K562 (cell line): ENCODE results near the gene SELENOM. TPM values are rescaled to one million over a fixed set of nuclear protein-coding genes. Genes with fewer than 3 reads are reported as not detected.

ENCODE experiments used
- ATAC-seq: fragments of 200-7000 bp; cut with Tn5 transposase; 3 replicates; pipeline ENCODE4 v1.9.1; 2020; ENCODE audit warnings: moderate library complexity
- BruUV-seq: library from RNA; stranded (reverse); fragments of 400-500 nt; replicated peaks from 2 replicates; lab custom pipeline; 2021; lab: Mats Ljungman, UMichigan
- CTCF ChIA-PET: fragments of 300-600 bp; formaldehyde crosslinking; extraction: SDS; loops from one replicate; lab custom pipeline; 2021; ENCODE audit warnings: low intra/inter-chr PET ratio; lab: Yijun Ruan, JAX
- POLR2A ChIA-PET: fragments of 300-600, 350-650 bp; sonication (Branson Sonifier 250); formaldehyde crosslinking; extraction: SDS; loops from one replicate; lab custom pipeline; 2021; ENCODE audit warnings: antibody characterized with exemption, inconsistent platforms; lab: Yijun Ruan, JAX
- DNase-seq, 4 experiments: peaks; one replicate each; pipeline versions ENCODE4 v3.0.0 to v3.0.0-alpha.2; 2011 to 2018; ENCODE audit warnings: low spot score in 3 of 4, mixed read lengths in 3 of 4; ENCODE audit errors: extremely low read depth in 1 of 4
- FAIRE-seq: peaks from 2 replicates; lab custom pipeline; 2011; peaks lifted over from hg19 to GRCh38; lab: Jason Lieb, UNC
- H2AFZ ChIP-seq: 2 replicates; pipeline ENCODE4 v1.6.0; 2011; ENCODE audit warnings: low read depth, low read length, control low read depth, inconsistent platforms
- H3K27ac ChIP-seq: fragments of 200-600 bp; 3 replicates; pipeline ENCODE4 v1.8.0; 2011; ENCODE audit warnings: low read depth, mild to moderate bottlenecking, control low read depth, inconsistent platforms, low read length, moderate library complexity, mixed read lengths; ENCODE audit errors: extremely low read depth
- H3K27me3 ChIP-seq, 2 experiments: fragments of 300-600 bp in 1 of 2; 2 replicates in 1 of 2; 3 replicates in 1 of 2; pipeline versions ENCODE4 v1.6.0 to v1.8.0; 2011; ENCODE audit warnings: inconsistent platforms in 2 of 2, low read length in 2 of 2, mild to moderate bottlenecking in 1 of 2, mixed read lengths in 1 of 2, moderate library complexity in 1 of 2; ENCODE audit not compliant: control insufficient read depth in 2 of 2, insufficient read depth in 2 of 2
- H3K36me3 ChIP-seq: fragments of 300-600 bp; 3 replicates; pipeline ENCODE4 v1.8.0; 2011; ENCODE audit warnings: mild to moderate bottlenecking, low read length, inconsistent platforms; ENCODE audit not compliant: control insufficient read depth, insufficient read depth
- H3K4me1 ChIP-seq, 2 experiments: fragments of 200-600 bp in 1 of 2; replicated peaks in 1 of 2; 2 replicates in 1 of 2; 3 replicates in 1 of 2; pipeline versions ENCODE4 v1.5.1 to v1.8.0; 2011; ENCODE audit warnings: inconsistent platforms in 2 of 2, low read length in 2 of 2, mild to moderate bottlenecking in 1 of 2, mixed read lengths in 1 of 2, moderate library complexity in 1 of 2; ENCODE audit not compliant: control insufficient read depth in 2 of 2, insufficient read depth in 2 of 2
- H3K4me2 ChIP-seq: 2 replicates; pipeline ENCODE4 v1.6.1; 2011; ENCODE audit warnings: low read length, control low read depth, inconsistent platforms, mixed read lengths; ENCODE audit not compliant: insufficient read depth
- H3K4me3 ChIP-seq: fragments of 200-600 bp; sonication (generic), shearing (Covaris generic); 2 replicates; pipeline ENCODE4 v1.5.1; 2016; ENCODE audit warnings: control low read depth, inconsistent platforms
- H3K79me2 ChIP-seq: fragments of 200-600 bp; 3 replicates; pipeline ENCODE4 v1.8.0; 2011; ENCODE audit warnings: low read length, inconsistent platforms; ENCODE audit not compliant: control insufficient read depth, insufficient read depth
- H3K9ac ChIP-seq, 2 experiments: 2 replicates each; pipeline versions ENCODE4 v1.6.0 to v1.6.1; 2011; ENCODE audit warnings: low read depth in 2 of 2, low read length in 2 of 2, control low read depth in 1 of 2, inconsistent platforms in 1 of 2, mild to moderate bottlenecking in 1 of 2, mixed read lengths in 1 of 2; ENCODE audit not compliant: insufficient read depth in 1 of 2
- H3K9me1 ChIP-seq: one replicate; pipeline ENCODE4 v1.6.0; 2011; ENCODE audit warnings: inconsistent platforms, mild to moderate bottlenecking, low read length, moderate library complexity; ENCODE audit not compliant: control insufficient read depth, insufficient read depth
- H3K9me3 ChIP-seq: replicated peaks from 2 replicates; pipeline ENCODE4 v1.5.1; 2011; ENCODE audit warnings: low read depth, low read length, inconsistent platforms; ENCODE audit not compliant: control insufficient read depth, insufficient read depth
- H4K20me1 ChIP-seq: replicated peaks from 2 replicates; pipeline ENCODE4 v1.6.1; 2011; ENCODE audit warnings: low read length, inconsistent platforms, mixed read lengths; ENCODE audit not compliant: control insufficient read depth, insufficient read depth
- CHCHD3 ChIP-seq: fragments of 250-450 bp; sonication (Bioruptor Pico); IDR thresholded peaks from 2 replicates; pipeline ENCODE4 v2.1.2; 2022; ENCODE audit warnings: mild to moderate bottlenecking
- FIP1L1 ChIP-seq: fragments of 200-400 bp; formaldehyde crosslinking; IDR thresholded peaks from 2 replicates; pipeline ENCODE4 v1.6.1; 2018; ENCODE audit warnings: mild to moderate bottlenecking, low read depth, low read length; ENCODE audit not compliant: poor library complexity, severe bottlenecking
- FOXA3 ChIP-seq, 2 experiments: fragments of 450-650 bp in 1 of 2; sonication (generic) in 1 of 2; formaldehyde crosslinking; IDR thresholded peaks in 1 of 2; conservative IDR thresholded peaks in 1 of 2; 2 replicates each; pipeline versions ENCODE4 v1.4.0 to v1.8.0; 2020 to 2022; ENCODE audit warnings: mild to moderate bottlenecking in 2 of 2, missing genetic modification reagents in 1 of 2
- NR2C2 ChIP-seq, 2 experiments: fragments of 200-800 bp in 1 of 2; sonication (Bioruptor generic) in 1 of 2; sonication (generic) in 1 of 2; formaldehyde crosslinking in 1 of 2; IDR thresholded peaks; 2 replicates each; pipeline versions ENCODE4 v1.6.1 to v1.8.0; 2016 to 2022; ENCODE audit warnings: mild to moderate bottlenecking in 1 of 2, missing compliant biosample characterization in 1 of 2, missing genetic modification characterization in 1 of 2, missing genetic modification reagents in 1 of 2
- OTX1 ChIP-seq: fragments of 450-650 bp; formaldehyde crosslinking; IDR thresholded peaks from 2 replicates; pipeline ENCODE4 v1.4.0; 2022; ENCODE audit warnings: mild to moderate bottlenecking
- RBM15 ChIP-seq: fragments of 200-400 bp; formaldehyde crosslinking; IDR thresholded peaks from 2 replicates; pipeline ENCODE4 v1.6.1; 2018; ENCODE audit warnings: mild to moderate bottlenecking, low read length, moderate library complexity; ENCODE audit not compliant: insufficient read depth
- TAL1 ChIP-seq: fragments of 450-650 bp; IDR thresholded peaks from 2 replicates; pipeline ENCODE4 v1.6.1; 2016; ENCODE audit warnings: mild to moderate bottlenecking
- TOE1 ChIP-seq, 2 experiments: fragments of 450-650 bp in 1 of 2; sonication (generic) in 1 of 2; formaldehyde crosslinking in 1 of 2; IDR thresholded peaks; 2 replicates each; pipeline versions ENCODE4 v1.7.1 to v1.8.0; 2016 to 2022; ENCODE audit warnings: borderline replicate concordance in 2 of 2, mild to moderate bottlenecking in 2 of 2, antibody characterized with exemption in 1 of 2, inconsistent platforms in 1 of 2, low read depth in 1 of 2, missing genetic modification reagents in 1 of 2, moderate library complexity in 1 of 2
- ZNF165 ChIP-seq: fragments of 250-450 bp; sonication (Bioruptor Pico); IDR thresholded peaks from 2 replicates; pipeline ENCODE4 v1.4.0; 2020; ENCODE audit warnings: borderline replicate concordance
- ZNF224 ChIP-seq: sonication (generic); formaldehyde crosslinking; IDR thresholded peaks from 2 replicates; pipeline ENCODE4 v1.8.0; 2022; ENCODE audit warnings: mild to moderate bottlenecking, missing genetic modification reagents
- ZNF239 ChIP-seq: fragments of 250-450 bp; sonication (Bioruptor Pico); IDR thresholded peaks from 2 replicates; pipeline ENCODE4 v1.4.0; 2020; ENCODE audit warnings: mild to moderate bottlenecking
- WGBS: fragments of 100-300 bp; shearing (Covaris generic); methylation state at CpG from one replicate; pipeline ENCODE4 v1.1.6; 2016; ENCODE audit warnings: low coverage, mixed read lengths; ENCODE audit not compliant: insufficient coverage; ENCODE audit errors: missing lambda C conversion rate; 5-methylcytosine and 5-hydroxymethylcytosine counted together
- in situ Hi-C: fragments of 300-500 bp; cut with MboI; formaldehyde crosslinking; loops from 4 replicates; pipeline ENCODE4 v1.15.0; 2018; ENCODE audit warnings: inconsistent platforms, mixed read lengths
- intact Hi-C: fragments of 100-400 bp; cut with micrococcal nuclease; formaldehyde crosslinking; loops from 2 replicates; pipeline ENCODE4 v1.14.2; 2022
- polyA plus RNA-seq, 8 experiments: library from polyadenylated mRNA; depleted of rRNA in 4 of 8; stranded (reverse) in 5 of 8; unstranded in 3 of 8; fragments of >200 nt; fragmentation: Nextera tagmentation in 2 of 8; fragmentation: Illumina TruSeq in 1 of 8; extraction: Ambion mirVana in 2 of 8; extraction: Trizol in 1 of 8; gene quantifications; 2 replicates each; pipeline versions ENCODE4 v1.2.1 to v1.2.3, GENCODE V29; 2011 to 2014; ENCODE audit warnings: inconsistent platforms in 1 of 8, missing spikeins in 1 of 8
- total RNA-seq, 7 experiments: library from RNA; depleted of rRNA in 6 of 7; stranded (reverse); fragments of >200 nt in 6 of 7; fragmentation: Illumina TruSeq in 2 of 7; extraction: Trizol in 2 of 7; gene quantifications; 2 replicates each; pipeline versions ENCODE4 v1.2.1 to v1.2.3, GENCODE V29; 2011 to 2021; ENCODE audit warnings: low replicate concordance in 1 of 7
- TF ChIP-seq, protein P1 (sequence below): fragments of 450-650 bp; conservative IDR thresholded peaks from 2 replicates; pipeline ENCODE4 v1.6.1; 2016; ENCODE audit warnings: missing genetic modification characterization, low read depth, mild to moderate bottlenecking, control low read depth, missing compliant biosample characterization
- TF ChIP-seq, protein P2 (sequence below): sonication (generic); formaldehyde crosslinking; IDR thresholded peaks from 2 replicates; pipeline ENCODE4 v1.8.1; 2023; ENCODE audit warnings: mild to moderate bottlenecking, missing genetic modification reagents
- TF ChIP-seq, protein P3 (sequence below): sonication (generic); formaldehyde crosslinking; IDR thresholded peaks from 2 replicates; pipeline ENCODE4 v1.9.0; 2022; ENCODE audit warnings: mild to moderate bottlenecking, missing genetic modification reagents

Gene SELENOM
- total and polyA plus RNA-seq, 9 of the 15 experiments (the other 6 are each of a cell fraction or from before 2014, with no cell fraction given): 1.2 to 10.6 (median 3.7) TPM

DNA sequence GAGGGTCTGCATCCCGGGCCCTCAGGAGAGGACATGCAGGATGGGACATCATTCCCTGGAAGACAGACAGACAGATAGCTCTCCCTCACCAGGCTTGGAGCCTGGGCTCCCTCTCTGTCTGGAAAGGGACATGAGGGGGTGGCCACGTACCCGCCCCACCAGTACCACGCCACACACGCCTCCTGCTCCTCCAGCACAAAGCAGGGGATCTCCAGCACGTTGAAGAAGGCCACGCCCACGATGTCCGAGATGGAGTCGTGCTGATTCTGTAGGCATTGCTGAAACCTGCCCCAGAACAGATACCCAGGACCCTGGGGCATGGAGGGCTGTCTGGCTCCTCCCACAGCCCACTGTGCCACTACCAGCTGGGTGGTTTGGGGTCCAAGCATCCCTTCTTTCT lies 30.8 kb upstream of the SELENOM start:
- POLR2A ChIA-PET: no interaction called here
- TF ChIP-seq RBM15 (no peak), FOXA3 (CRISPR knock-in tag; conservative IDR thresholded peaks at IDR 0.05 in 1 of 2, IDR thresholded peaks at IDR 0.05 in 1 of 2) (no peak), CHCHD3 (CRISPR knock-in tag) (no peak), FIP1L1 (no peak), ZNF165 (CRISPR knock-in tag) (no peak), OTX1 (CRISPR knock-in tag) (no peak), NR2C2 (CRISPR knock-in tag; IDR thresholded peaks at IDR 0.05) (no peak), NR2C2 (tag; IDR thresholded peaks at IDR 0.05) (no peak), TOE1 (IDR thresholded peaks at IDR 0.05; ENCODE audit: borderline replicate concordance) (no peak), TOE1 (CRISPR knock-in tag; IDR thresholded peaks at IDR 0.05; ENCODE audit: borderline replicate concordance, low read depth) (no peak), TAL1 (no peak), ZNF239 (CRISPR knock-in tag) (no peak), ZNF224 (CRISPR knock-in tag) (no peak)
- TF ChIP-seq, protein P1, sequence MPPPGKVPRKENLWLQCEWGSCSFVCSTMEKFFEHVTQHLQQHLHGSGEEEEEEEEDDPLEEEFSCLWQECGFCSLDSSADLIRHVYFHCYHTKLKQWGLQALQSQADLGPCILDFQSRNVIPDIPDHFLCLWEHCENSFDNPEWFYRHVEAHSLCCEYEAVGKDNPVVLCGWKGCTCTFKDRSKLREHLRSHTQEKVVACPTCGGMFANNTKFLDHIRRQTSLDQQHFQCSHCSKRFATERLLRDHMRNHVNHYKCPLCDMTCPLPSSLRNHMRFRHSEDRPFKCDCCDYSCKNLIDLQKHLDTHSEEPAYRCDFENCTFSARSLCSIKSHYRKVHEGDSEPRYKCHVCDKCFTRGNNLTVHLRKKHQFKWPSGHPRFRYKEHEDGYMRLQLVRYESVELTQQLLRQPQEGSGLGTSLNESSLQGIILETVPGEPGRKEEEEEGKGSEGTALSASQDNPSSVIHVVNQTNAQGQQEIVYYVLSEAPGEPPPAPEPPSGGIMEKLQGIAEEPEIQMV (tag): no peak
- TF ChIP-seq, protein P2, sequence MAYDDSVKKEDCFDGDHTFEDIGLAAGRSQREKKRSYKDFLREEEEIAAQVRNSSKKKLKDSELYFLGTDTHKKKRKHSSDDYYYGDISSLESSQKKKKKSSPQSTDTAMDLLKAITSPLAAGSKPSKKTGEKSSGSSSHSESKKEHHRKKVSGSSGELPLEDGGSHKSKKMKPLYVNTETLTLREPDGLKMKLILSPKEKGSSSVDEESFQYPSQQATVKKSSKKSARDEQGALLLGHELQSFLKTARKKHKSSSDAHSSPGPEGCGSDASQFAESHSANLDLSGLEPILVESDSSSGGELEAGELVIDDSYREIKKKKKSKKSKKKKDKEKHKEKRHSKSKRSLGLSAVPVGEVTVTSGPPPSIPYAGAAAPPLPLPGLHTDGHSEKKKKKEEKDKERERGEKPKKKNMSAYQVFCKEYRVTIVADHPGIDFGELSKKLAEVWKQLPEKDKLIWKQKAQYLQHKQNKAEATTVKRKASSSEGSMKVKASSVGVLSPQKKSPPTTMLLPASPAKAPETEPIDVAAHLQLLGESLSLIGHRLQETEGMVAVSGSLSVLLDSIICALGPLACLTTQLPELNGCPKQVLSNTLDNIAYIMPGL (CRISPR knock-in tag): no peak
- TF ChIP-seq, protein P3, sequence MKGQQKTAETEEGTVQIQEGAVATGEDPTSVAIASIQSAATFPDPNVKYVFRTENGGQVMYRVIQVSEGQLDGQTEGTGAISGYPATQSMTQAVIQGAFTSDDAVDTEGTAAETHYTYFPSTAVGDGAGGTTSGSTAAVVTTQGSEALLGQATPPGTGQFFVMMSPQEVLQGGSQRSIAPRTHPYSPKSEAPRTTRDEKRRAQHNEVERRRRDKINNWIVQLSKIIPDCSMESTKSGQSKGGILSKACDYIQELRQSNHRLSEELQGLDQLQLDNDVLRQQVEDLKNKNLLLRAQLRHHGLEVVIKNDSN: no peak

More for the DNA sequence above, 30.8 kb upstream of the SELENOM start:
- no peak overlapping the region for H3K9ac ChIP-seq
- no peaks in the 10 kb centered on the region for H3K79me2 ChIP-seq
- no peak overlapping the region for H3K4me3 ChIP-seq
- H3K9me3 ChIP-seq: no peaks in the 10 kb centered on the region
- H3K4me2 ChIP-seq: no peak overlapping the region
- H3K9me1 ChIP-seq: no peaks in the 10 kb centered on the region
- CTCF ChIA-PET: no interaction called here
- H3K27me3 ChIP-seq: no peaks in the 10 kb centered on the region; a peak in 1 of 5 replicates
- ATAC-seq (no peak), DNase-seq (no peak), FAIRE-seq (no peak)
- no peak overlapping the region for H3K27ac ChIP-seq
- H3K4me1 ChIP-seq: peaks cover 0 to 13% of the 10 kb centered on the region in 2 experiments; a peak in 3 of 5 replicates
- in situ Hi-C loops (no loop called here), intact Hi-C loops (no loop called here)
- no peak overlapping the region for H2AFZ ChIP-seq
- H4K20me1 ChIP-seq: no peaks in the 10 kb centered on the region
- no TSS peak for BruUV-seq
- 9% methylated on average over 6 of the region's 10 CpGs for WGBS
- no peaks in the 10 kb centered on the region for H3K36me3 ChIP-seq
